Stimulated activated CD8-positive, alpha-beta memory T cell treated with anti-CD3 and anti-CD28 coated beads, Interleukin-12 subunit alpha, Interleukin-12 subunit beta, amount 100 ng/mL, for 1 hour (primary cell): ENCODE data around the gene CENPVL2.
"Not testable (repeated sequence)": the region's sequence is repeated elsewhere in the genome, so short reads cannot be mapped to it uniquely, and the experiment has no call there.

Experiments used
- DNase-seq: peaks from one replicate; pipeline ENCODE4 v3.0.0-alpha.2; 2020; ENCODE audit warnings: low read depth

The CENPVL2 gene

DNA sequence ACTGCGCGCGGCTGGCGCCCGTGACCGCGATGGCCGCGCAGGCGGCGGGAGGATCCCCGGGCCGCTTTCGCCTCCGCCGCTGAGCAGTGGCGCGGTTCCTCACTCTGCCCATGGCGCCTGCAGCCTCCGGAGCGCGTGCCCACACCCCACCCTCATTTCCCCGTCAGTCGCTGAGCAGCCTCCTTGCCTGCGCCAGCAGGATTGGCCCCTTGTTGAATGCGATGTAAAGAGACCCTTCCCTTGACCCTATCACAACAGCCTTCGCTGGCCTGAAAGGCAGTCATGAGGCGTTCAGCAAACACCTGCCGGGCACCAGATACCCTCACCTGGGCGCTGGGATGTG, at the start of gene CENPVL2:
Gene CENPVL2, minus strand, starts transcription at position 112 of the 343 bp plus-strand sequence. Its CDS starts 0 bp downstream, at position 112.
- DNase-seq: not testable (repeated sequence)

GRCh38 chrX:51728202-51728601, 45.6 kb upstream of the CENPVL2 start:
- no peak for DNase-seq

DNA sequence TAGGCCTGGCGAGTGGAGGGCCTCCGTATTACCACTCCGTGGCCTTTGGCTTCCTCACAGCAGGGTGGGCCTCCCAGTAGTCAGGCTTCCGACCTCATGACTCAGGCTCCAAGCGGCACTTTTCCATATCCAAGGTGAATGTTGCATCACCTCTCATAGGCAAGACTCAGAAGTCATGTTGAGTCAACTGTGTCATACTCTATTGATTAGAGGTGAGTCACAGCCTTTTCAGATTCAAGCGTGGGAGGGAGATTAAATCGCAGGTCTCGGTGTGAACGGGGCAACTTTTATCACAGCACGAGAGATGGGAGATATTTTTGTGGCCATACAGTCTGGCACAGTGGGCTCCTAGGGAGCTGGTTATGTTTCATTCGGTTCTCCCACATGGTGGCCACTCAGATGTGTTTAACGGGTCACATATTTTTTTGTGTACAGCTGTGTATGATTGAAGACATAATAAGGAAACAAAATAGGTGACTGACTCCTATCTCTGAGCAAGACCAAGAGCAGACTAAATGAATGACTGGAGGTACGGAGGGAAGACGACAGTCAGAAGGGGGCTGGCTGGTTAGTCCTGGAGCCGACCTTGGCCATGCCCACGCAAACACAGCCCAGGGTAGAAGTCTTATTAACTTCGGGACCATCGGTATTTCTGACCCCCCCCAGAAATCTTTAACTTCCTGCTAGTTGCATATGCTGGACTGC, 30.5 kb upstream of the CENPVL2 start:
- DNase-seq: not testable (repeated sequence)

DNA sequence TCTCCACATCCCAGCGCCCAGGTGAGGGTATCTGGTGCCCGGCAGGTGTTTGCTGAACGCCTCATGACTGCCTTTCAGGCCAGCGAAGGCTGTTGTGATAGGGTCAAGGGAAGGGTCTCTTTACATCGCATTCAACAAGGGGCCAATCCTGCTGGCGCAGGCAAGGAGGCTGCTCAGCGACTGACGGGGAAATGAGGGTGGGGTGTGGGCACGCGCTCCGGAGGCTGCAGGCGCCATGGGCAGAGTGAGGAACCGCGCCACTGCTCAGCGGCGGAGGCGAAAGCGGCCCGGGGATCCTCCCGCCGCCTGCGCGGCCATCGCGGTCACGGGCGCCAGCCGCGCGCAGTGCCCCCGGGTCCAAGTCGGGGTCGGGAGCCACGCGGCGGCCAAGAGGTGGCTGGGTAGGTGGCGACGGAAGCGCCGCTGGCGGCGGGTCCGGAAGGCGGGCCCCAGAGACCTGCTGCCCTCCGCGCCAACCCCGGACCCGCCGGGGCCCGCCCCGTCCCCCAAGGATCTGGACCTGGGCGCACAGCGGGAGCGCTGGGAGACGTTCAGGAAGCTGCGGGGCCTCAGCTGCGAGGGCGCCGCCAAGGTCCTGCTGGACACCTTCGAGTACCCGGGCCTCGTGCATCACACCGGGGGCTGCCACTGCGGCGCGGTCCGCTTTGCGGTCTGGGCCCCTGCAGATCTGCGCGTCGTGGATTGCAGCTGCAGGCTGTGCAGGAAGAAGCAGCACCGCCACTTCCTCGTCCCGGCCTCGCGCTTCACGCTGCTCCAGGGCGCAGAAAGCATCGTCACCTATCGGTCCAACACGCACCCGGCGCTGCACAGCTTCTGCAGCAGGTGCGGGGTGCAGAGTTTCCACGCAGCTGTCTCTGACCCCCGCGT, 27.9 kb upstream of the CENPVL2 start, which contains the start of gene CENPVL1:
Gene CENPVL1, plus strand, starts transcription at position 236 of the 888 bp plus-strand sequence. Its CDS starts 0 bp downstream, at position 236.
- DNase-seq: not testable (repeated sequence)

- no peak for DNase-seq
Measured at GRCh38 chrX:51697397-51697796, 14.8 kb upstream of the CENPVL2 start.

DNA sequence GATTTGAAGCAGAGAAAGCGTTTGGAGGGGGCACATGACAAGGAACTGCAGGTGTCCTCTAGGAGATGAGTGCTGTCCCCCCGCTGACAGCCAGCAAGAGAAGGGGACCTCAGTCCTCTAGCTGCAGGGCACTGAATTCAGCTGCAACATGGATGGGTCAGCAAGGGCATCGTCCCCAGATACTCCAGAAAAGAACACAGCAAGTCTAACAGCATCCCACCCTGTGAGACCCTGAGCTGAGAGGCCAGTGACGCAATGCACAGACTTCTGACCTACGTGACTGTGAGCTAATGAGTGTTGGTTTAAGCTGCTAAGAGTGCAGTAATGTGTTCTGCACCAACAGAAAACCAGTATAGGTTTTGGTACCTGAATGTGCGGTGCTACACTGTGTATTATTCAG, 11.6 kb upstream of the CENPVL2 start:
- no peak for DNase-seq

GRCh38 chrX:51681808-51682719, 567 bp downstream of the CENPVL2 start:
- not testable (repeated sequence) for DNase-seq

GRCh38 chrX:51679689-51680433, 2.8 kb downstream of the CENPVL2 start:
- DNase-seq: not testable (repeated sequence)

DNA sequence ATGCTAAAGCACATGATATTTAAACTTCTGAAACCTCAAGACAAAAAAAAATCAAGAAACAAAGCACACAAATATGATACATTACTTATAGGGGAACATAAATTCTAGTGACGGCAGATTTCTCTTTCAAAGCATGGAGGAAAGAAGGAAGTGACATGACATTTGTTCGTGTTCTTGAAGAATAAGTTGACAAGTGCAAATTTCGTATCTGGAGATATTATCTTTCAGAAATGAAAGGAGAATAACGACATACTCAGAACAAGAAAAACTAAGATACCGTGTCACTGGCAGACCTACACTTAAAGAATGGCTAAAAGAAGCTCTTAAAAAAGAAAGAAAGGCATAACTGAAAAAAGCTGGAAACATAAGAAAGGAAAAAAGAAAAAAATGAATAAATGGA, 16.6 kb downstream of the CENPVL2 start:
- no peak for DNase-seq

GRCh38 chrX:51643377-51643776, 39.3 kb downstream of the CENPVL2 start:
- no peak for DNase-seq

GRCh38 chrX:51641421-51642021, 41.1 kb downstream of the CENPVL2 start:
- DNase-seq: no peak

- DNase-seq: not testable (repeated sequence)
Measured at GRCh38 chrX:51636511-51636910, 46.1 kb downstream of the CENPVL2 start.
